HG03432 (cell line): ENCODE data around the gene TRIM69.
A peak's percentile ranks its signal among the peaks of the same experiment; 100 is the strongest.
"Not testable (repeated sequence)": the region's sequence is repeated elsewhere in the genome, so short reads cannot be mapped to it uniquely, and the experiment has no call there.

ENCODE experiments used
- ATAC-seq: cut with Tn5 transposase; IDR thresholded peaks from one replicate; pipeline ENCODE4 v1.9.1; 2021; ENCODE audit warnings: mild to moderate bottlenecking, moderate library complexity; ENCODE audit not compliant: unreplicated experiment

Gene TRIM69

GRCh38 chr15:44715797-44716334 is 20.5 kb upstream of the TRIM69 start:
- ATAC-seq: no peak

DNA sequence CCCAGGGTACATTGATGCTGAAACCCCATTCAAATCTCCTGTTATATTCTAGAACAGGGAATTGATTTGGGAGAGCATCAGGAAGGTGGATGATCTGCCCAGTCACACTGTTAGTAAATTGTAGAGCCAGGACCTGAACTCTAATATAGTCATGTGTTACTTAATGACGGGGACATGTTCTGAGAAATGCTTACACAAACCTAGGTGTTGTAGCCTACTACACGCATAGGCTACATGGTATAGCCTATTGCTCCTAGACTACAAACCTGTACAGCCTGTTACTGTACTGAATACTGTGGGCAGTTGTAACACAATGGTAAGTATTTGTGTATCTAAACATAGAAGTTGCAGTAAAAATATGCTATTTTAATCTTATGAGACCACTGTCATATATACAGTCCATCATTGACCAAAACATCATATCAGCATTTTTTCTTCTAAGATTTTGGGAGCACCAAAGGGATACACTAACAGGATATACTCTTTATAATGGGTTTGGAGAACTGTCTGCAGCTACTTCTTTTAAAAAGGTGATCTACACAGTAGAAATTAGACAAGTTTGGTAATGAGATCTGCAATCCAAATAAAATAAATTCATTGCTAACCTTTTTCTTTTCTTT is 19.2 kb upstream of the TRIM69 start:
- no peak for ATAC-seq

GRCh38 chr15:44718180-44718926 is 18.0 kb upstream of the TRIM69 start:
- no peak for ATAC-seq

- no peak for ATAC-seq
These were observed 17.4 kb upstream of the TRIM69 start for GRCh38 chr15:44718927-44719292.

DNA sequence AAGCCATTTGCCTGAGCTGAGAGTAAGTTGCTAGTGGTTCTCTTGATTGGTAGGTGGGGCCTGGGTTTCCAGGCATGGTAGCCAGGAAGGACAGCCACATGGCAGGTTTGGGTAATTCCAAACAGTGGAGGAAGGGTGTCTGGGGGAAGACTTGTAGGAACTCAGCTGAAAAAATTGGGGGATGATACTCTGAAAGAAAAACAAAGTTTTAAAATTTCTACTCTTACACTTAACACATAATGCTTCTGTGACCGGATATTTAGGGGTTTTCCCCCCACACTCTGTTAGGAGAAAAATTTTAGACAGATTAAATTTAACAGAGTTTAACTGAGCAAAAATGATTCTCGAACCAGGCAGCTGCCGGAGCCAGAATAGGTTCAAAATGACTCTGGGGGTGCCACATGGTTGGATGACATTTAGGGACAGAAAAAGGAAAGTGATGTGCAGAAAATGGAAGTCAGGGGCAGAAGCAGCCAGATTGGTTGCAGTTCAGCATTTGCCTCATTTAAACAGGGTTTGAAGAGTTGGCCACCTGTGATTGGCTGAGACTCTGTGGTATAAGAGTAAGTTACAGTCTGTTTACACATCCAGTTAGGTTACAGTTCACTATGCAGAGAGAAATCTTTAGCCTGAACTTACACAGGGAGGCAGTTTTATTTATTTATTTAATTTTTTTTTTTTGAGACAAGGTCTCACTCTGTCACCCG is 16.9 kb upstream of the TRIM69 start:
- ATAC-seq: peak; percentile 51

- ATAC-seq: not testable (repeated sequence)
These were observed 16.3 kb upstream of the TRIM69 start for GRCh38 chr15:44720000-44720435.

DNA sequence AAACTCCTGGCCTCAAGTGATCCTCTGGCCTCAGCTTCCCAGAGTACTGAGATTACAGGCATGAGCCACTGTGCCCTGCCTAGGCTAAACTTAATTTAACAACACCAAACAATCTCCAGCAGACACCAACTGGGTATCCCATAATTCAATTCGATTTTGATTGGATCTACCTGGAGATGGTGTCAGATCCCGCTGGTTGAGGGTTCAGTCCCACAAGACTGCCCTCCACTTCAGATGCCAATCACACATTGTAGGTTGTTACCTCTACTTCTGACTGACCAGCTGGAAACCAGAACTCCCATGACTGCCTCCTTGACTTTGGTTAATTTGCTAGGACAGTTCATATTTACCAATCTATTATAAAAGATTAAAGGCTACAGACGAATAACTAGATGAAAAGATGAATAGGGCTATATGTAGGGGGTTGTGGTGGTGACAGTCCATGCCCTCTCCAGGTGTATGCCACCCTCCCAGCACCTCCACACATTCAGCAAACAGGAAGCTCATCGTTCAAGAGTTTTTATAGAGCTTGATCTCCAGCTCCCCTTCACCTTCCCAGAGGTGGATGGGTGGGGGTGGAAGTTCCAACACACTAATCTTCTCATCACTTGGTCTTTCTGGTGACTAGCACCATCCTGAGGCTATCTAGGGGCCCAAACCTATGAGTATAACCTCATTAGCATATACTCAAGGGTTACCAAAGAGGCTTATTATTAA is 15.7 kb upstream of the TRIM69 start:
- no peak for ATAC-seq

GRCh38 chr15:44722011-44722410 is 14.3 kb upstream of the TRIM69 start:
- no peak for ATAC-seq

DNA sequence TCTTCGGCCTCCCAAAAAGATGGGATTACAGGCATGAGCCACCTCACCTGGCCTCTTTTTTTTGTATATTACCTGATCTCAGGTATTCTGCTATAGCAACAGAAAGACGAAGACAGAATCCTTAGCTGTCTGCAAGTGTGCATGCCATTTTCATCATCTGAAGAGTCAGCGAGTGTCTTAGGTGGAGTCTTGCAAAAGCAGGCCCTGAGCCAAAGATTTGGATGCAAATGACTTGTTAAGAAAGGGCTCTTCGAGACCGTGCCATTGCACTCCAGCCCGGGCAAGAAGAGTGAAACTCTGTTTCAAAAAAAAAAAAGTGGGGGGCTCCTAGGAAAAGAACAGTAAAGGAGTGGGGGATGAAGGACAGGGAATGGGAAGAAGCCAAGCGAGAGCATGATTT is 10.2 kb upstream of the TRIM69 start:
- ATAC-seq: no peak

DNA sequence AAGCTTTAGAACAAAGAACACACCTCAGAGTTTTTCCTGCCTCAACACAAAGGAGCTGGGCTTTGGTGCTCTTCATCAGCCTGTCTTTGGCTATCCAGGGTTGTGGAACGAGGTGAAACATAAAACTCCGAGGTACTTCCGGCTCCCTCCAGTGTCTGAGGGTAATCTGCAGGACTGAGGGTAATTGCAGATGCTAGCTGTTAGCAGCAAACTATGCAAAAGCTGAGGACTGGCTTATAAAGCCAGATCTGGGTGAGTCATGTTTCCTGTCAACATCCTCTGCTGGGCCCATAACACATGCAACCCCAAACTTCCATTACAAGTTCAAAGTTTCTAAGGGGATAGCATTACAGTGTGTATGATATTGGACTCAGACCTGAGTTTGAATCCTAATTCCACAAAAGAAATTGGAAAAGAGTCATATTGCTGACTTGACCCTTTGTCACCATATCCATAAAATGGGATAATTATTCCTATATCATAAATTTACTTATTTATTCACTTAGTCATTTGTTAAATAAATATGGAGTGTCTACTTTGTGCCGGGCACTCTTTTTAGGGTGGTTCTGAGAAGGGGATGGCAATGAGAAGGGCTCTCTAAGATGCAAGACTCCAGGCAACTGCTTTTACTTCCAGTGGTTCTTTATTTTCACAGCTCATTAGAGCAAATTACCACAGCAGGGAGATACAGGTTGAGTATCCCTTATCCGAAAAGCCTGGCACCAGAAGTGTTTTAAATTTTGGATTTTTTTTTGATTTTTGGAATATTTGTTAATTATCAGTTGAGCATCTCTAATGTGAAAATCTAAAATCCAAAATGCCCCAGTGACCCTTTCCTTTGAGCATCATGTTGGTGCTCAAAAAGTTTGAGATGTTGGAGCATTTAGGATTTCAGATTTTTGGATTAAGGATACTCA is 9.5 kb upstream of the TRIM69 start:
- ATAC-seq: peak; percentile 43

- no peak for ATAC-seq
These were observed 8.7 kb upstream of the TRIM69 start for GRCh38 chr15:44727485-44728231.

- ATAC-seq: not testable (repeated sequence)
These were observed 8.1 kb upstream of the TRIM69 start for GRCh38 chr15:44728232-44728575.

GRCh38 chr15:44728576-44729407 is 7.5 kb upstream of the TRIM69 start:
- ATAC-seq: peak; percentile 76

DNA sequence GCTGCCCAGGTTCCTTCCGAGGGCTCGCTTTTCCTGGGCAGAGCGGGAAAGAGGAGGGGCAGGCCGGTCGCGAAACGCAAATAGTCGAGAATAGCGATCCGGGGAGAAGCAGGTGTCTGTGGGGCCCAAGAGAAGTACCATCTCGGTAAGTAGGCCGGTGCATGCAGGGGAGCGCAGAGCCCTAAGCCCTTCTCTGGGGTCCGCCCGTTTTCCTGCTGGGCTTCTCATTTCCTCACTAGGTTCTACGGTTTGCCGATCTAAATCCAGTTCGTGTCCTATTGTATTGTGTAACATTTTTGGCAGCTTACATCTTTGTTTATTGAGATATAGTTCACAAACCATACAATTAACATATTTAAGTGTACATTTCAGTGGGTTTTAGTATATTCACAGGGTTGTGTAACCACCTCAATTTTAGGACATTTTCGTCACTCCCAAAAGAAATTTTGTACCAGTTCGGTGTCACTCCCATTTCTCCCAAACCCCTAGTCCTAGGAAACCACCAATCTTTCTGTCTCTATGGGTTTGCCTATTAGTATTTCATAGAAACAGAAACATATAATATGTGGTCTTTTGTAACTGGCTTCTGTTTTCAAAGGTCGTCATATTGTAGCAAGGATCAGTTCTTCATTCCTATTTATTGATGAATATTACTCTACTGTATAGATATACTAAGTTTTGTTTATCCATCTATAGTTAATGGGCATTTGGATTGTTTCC is 6.8 kb upstream of the TRIM69 start:
- ATAC-seq: peak; percentile 1

DNA sequence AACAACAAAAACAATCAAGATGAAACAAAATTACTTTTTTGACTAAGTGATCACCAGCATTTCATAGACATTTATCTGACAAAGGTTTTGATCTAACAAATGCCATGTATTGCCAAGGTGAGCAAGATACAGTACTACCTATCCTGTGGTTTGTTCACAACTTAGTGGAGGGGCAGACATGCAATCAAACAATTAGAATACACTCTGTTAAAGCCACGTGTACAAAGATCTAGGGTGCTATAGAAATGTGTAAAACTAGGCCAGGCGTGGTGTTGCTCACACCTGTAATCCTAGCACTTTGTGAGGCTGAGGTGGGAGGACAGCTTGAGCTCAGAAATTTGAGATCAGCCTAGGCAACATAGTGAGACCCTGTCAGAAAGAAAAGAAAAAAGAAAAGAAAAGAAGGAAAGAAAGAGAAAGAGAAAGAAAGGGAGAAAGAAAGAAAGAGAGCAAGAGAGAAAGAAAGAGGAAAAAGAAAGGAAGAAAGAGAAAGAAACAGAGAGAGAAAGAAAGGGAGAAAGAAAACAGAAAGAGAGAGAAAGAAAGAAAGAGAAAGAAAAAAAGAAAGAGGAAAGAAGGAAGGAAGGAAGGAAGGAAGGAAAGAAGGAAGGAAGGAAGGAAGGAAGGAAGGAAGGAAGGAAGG is 1.4 kb upstream of the TRIM69 start:
- ATAC-seq: no peak

- ATAC-seq: peak; percentile 48
These were observed 697 bp upstream of the TRIM69 start for GRCh38 chr15:44735482-44736180.
